Measurements from ENCODE around the gene BPHL. TPM values are rescaled to one million over a fixed set of nuclear protein-coding genes. Genes with fewer than 3 reads are reported as not detected.
"Not testable (repeated sequence)": the region's sequence is repeated elsewhere in the genome, so short reads cannot be mapped to it uniquely, and the experiment has no call there.

Gene BPHL
- total and polyA plus RNA-seq, 4 experiments from 2014 or later = 8.1 to 13.7 (median 10.2) TPM

DNA sequence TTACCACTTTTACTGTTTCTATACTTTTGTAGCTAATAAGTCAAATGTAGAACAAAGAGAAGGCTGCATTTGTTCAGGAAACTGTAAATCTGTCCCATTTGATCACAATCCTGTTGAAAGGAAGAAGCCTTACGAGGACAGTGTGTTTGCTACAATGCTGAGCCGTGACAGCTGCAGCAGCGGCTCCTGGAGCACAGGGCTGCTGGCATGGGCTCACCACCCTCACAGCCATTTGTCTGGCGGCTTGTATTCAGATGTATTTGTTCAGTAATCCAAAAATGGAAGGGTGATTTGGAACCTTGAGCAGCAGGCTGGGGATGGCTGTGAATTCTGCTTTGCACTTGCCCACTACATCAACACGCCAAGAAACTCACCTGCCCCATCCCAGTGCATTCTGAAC lies 33.2 kb downstream of the BPHL start:
- no peaks in the 10 kb centered on the region for H3K27me3 ChIP-seq (ENCODE audit: insufficient read depth, low read length)
- Mint-ChIP-seq H3K4me1 (peaks cover 0 to 8% (median 5%) of the 10 kb centered on the region in 4 donors), H3K4me3 (no peak overlapping the region), H3K27ac (no peak overlapping the region), H3K27me3 (no peaks in the 10 kb centered on the region), H3K36me3 (peaks cover 18 to 27% of the 10 kb centered on the region in 2 donors), H3K9me3 (no peaks in the 10 kb centered on the region)
- DNase-seq = no peak
- CTCF ChIA-PET (ENCODE audit: partially characterized antibody) = no interaction called here
- H3K4me1 ChIP-seq (ENCODE audit: insufficient read depth, low read length) = no peaks in the 10 kb centered on the region
- H3K36me3 ChIP-seq (ENCODE audit: insufficient read depth, low read length) = no peaks in the 10 kb centered on the region
- H3K27ac ChIP-seq (ENCODE audit: low read depth, low read length) = no peak overlapping the region
- no peak overlapping the region for H3K4me3 ChIP-seq (ENCODE audit: low read length in 2 of 2)
- intact Hi-C loops (cut with micrococcal nuclease) = no loop called here
- POLR2A ChIA-PET (ENCODE audit: partially characterized antibody) = no interaction called here
- H3K9me3 ChIP-seq (ENCODE audit: control insufficient read depth in 1 of 2, low read length in 2 of 2) = no peaks in the 10 kb centered on the region

DNA sequence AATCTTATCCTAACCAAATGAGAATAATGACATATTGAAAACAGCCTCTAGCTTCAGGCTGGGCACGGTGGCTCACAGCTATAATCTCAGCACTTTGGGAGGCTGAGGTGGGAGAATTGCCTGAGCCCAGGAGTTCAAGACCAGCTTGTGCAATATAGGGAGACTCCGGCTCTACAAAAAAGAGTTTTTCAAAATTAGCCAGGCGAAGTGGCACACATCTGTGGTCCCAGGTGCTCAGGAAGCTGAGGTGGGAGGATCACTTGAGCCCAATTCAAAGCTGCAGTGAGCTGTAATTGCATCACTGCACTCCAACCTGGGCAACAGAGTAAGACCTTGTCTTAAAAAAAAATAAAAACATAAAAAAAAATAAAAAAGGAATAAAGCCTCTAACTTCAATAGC lies 34.2 kb downstream of the BPHL start:
- intact Hi-C loops (cut with micrococcal nuclease) = no loop called here
- H3K4me1 ChIP-seq (ENCODE audit: insufficient read depth, low read length) = peaks cover under 1% of the 10 kb centered on the region
- no peaks in the 10 kb centered on the region for H3K9me3 ChIP-seq (ENCODE audit: control insufficient read depth in 1 of 2, low read length in 2 of 2)
- no peak for DNase-seq
- ChIA-PET CTCF (ENCODE audit: partially characterized antibody) (interaction anchor here (1.0 to 1.2 kb wide), 2 partner anchors 99 to 580 kb away, joined by 3 read pairs; no protein-coding TSS in a partner anchor), POLR2A (ENCODE audit: partially characterized antibody) (interaction anchor here (1.3 kb wide), 1 partner anchor 9 kb away, joined by 6 read pairs; no protein-coding TSS in a partner anchor)
- no peaks in the 10 kb centered on the region for H3K36me3 ChIP-seq (ENCODE audit: insufficient read depth, low read length)
- Mint-ChIP-seq H3K27me3 (no peaks in the 10 kb centered on the region), H3K36me3 (peaks cover 14 to 23% of the 10 kb centered on the region in 2 donors), H3K9me3 (no peaks in the 10 kb centered on the region), H3K27ac (peak overlapping the region in 2 of 7 donors; percentile 42 to 62), H3K4me1 (peaks cover 2 to 12% (median 8%) of the 10 kb centered on the region in 4 donors), H3K4me3 (no peak overlapping the region)
- H3K27me3 ChIP-seq (ENCODE audit: insufficient read depth, low read length) = no peaks in the 10 kb centered on the region
- H3K27ac ChIP-seq (ENCODE audit: low read depth, low read length) = no peak overlapping the region
- H3K4me3 ChIP-seq (ENCODE audit: low read length in 2 of 2) = no peak overlapping the region

DNA sequence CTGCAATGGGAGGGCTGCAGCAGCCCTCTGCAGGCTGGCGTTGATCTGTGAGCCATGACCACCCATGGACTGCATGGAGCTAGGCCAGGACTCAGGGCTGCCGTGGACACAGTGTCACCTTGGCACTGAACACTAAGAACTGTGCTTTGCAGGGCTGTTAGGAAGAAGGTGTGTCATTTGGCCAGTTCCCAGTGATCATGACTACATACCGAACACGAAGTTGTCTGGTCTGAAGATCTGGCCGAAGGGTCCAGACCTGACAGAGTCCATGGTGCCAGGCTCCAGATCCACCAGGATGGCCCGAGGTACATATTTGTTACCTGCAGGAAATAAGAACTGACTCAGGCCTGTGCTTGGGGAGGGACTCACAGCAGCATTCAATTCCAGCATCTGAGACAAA lies 36.9 kb downstream of the BPHL start:
- CTCF ChIA-PET (ENCODE audit: partially characterized antibody); H3K36me3 ChIP-seq (ENCODE audit: insufficient read depth, low read length); H3K27me3 ChIP-seq (ENCODE audit: insufficient read depth, low read length); H3K9me3 ChIP-seq (ENCODE audit: control insufficient read depth in 1 of 2, low read length in 2 of 2); DNase-seq; H3K27me3 Mint-ChIP-seq; H3K9me3 Mint-ChIP-seq; H3K4me3 ChIP-seq (ENCODE audit: low read length in 2 of 2); H3K27ac ChIP-seq (ENCODE audit: low read depth, low read length); POLR2A ChIA-PET (ENCODE audit: partially characterized antibody); intact Hi-C loops (cut with micrococcal nuclease): not testable (repeated sequence)
- peaks cover 25% of the 10 kb centered on the region for H3K4me1 ChIP-seq (ENCODE audit: insufficient read depth, low read length)
- Mint-ChIP-seq H3K36me3 (peaks cover 14 to 16% of the 10 kb centered on the region in 2 donors), H3K4me3 (peak overlapping the region in 4 of 8 donors; percentile 46 to 59 (median 57)), H3K27ac (peak overlapping the region in 5 of 7 donors; percentile 48 to 86 (median 68)), H3K4me1 (peaks cover 14 to 33% (median 22%) of the 10 kb centered on the region in 4 donors)

DNA sequence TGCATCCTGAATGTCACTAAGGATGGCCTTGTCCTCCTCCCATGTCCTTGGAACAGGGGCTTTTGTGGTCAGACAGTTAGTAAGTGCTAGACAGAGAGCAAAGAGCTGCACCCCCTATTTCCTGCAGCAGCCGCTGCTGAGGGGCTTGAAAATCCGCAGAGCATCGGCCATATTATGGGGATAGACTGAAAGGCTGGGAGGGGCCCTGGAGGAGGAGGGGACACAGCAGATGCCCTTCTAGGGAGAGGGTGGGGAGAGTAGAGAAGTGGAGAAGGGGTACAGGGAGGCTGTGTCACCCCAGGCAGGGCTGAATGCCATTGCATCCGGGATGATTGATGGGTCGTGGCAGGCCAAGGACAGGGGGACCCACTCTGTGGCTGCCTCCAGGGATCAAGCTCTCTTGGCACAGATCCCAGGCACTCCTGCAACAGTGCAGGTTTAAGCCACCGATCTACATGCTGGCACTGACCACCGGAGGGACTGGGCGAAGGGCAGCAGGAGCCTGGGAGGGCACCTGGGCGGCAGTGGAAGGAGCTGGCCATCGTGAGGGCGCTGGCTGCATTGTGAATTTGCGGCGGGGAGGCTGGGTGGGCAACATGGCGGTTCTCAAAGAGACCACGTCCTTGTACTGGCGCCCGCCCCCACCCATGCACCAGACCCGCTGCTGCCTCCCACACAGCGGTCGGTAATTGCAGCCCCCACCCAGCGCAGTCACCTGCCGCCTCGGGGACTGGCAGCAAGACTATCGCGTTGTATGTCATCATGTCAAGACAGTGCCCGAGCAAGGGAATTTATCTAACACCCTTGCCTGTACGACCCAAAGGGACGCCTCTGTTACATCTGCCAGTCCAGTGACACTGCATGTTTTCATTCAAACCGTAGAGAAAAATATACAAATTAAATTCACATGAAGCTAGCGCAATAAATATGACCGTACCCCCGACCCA lies 37.9 kb downstream of the BPHL start:
- ChIA-PET CTCF (ENCODE audit: partially characterized antibody) (interaction anchor here (0.6 to 3.9 kb wide), 20 partner anchors 8 to 576 kb away, joined by 3 to 37 read pairs (median 4); no protein-coding TSS in a partner anchor), POLR2A (ENCODE audit: partially characterized antibody) (interaction anchor here (1.0 to 2.5 kb wide), 11 partner anchors 8 to 167 kb away, joined by 3 to 10 read pairs (median 7); partner anchors contain the start of genes BPHL, PSMG4 and RIPK1)
- not testable (repeated sequence) for H3K36me3 ChIP-seq (ENCODE audit: insufficient read depth, low read length); H3K27me3 ChIP-seq (ENCODE audit: insufficient read depth, low read length); H3K27me3 Mint-ChIP-seq; H3K9me3 ChIP-seq (ENCODE audit: control insufficient read depth in 1 of 2, low read length in 2 of 2); H3K9me3 Mint-ChIP-seq
- H3K36me3 Mint-ChIP-seq = peaks cover 14 to 16% of the 10 kb centered on the region in 2 donors
- peak overlapping the region; percentile 88 to 95 (median 91) for H3K4me3 Mint-ChIP-seq
- H3K4me1 Mint-ChIP-seq = peaks cover 18 to 38% (median 28%) of the 10 kb centered on the region in 4 donors
- H3K4me1 ChIP-seq (ENCODE audit: insufficient read depth, low read length) = peaks cover 30% of the 10 kb centered on the region
- peak in 4 of 5 donors; percentile 20 to 48 (median 35) for DNase-seq
- peak overlapping the region; percentile 49 to 81 for H3K4me3 ChIP-seq (ENCODE audit: low read length in 2 of 2)
- intact Hi-C loops (cut with micrococcal nuclease) = loop anchor here (1.0 to 2.0 kb wide), 6 partner anchors 24 to 102 kb away; partner anchors contain the start of genes BPHL, PSMG4 and RIPK1
- peak overlapping the region; percentile 86 to 96 (median 94) for H3K27ac Mint-ChIP-seq
- peak overlapping the region; percentile 81 for H3K27ac ChIP-seq (ENCODE audit: low read depth, low read length)

DNA sequence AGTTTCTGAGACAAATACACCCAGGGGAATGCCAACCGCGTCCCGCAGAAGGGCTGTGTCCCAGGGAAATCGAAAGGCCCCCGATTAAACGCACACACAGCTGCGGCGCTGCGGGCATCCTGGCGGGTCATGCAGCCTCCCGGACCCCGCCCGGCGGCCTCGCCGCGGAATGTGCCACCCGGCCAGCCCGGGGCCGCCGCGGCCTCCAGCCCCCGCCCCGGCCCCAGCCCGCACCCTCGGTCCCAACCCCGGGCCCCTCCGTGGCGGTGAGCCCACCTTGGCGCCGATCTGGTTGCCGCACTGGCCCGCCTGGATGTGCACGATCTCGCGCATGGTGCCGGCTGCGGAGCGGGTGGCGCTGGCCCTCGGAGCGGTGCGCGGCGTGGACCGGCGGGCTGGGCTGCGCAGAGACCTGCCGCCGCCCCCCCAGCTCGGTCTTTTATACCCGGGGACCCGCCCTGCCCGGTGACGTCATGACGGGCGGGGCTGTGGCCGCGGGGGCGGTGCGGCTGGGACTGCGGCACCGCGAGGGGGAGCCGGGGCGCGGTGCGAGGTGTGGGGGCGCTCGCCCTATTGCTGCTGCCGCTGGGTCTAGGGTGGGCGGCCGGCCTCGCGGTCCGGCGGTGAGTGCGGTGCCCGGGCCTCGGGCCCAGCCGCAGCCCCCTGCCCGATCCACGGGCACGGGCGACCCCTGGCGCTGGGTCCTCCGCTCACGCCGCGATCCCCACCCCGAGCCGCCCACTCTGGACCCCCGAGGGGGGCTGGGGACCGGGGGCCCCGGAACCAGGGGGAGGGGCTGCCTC lies 38.8 kb downstream of the BPHL start, which contains the start of gene TUBB2A:
TSS of gene TUBB2A (minus strand) at position 414 of the 803 bp plus-strand sequence. CDS start at position 333, 81 bp downstream.
- Histone ChIP-seq H3K27me3 (ENCODE audit: insufficient read depth, low read length) (no peaks in the 10 kb centered on the region), H3K4me3 (ENCODE audit: low read length in 2 of 2) (peak within 1 kb of the TSS; percentile 49 to 81), H3K36me3 (ENCODE audit: insufficient read depth, low read length) (no peaks in the 10 kb centered on the region), H3K4me1 (ENCODE audit: insufficient read depth, low read length) (peaks cover 30% of the 10 kb centered on the region), H3K9me3 (ENCODE audit: control insufficient read depth in 1 of 2, low read length in 2 of 2) (no peaks in the 10 kb centered on the region), H3K27ac (ENCODE audit: low read depth, low read length) (peak within 1 kb of the TSS; percentile 81)
- ChIA-PET POLR2A (ENCODE audit: partially characterized antibody) (interaction anchor here (0.5 to 2.5 kb wide), 14 partner anchors 9 to 902 kb away, joined by 3 to 10 read pairs (median 6); partner anchors contain the start of genes BPHL, PSMG4 and RIPK1), CTCF (ENCODE audit: partially characterized antibody) (interaction anchor here (0.6 to 3.9 kb wide), 20 partner anchors 8 to 575 kb away, joined by 3 to 37 read pairs (median 4); no protein-coding TSS in a partner anchor)
- Mint-ChIP-seq H3K27ac (peak within 1 kb of the TSS; percentile 86 to 97 (median 94)), H3K9me3 (no peaks in the 10 kb centered on the region), H3K4me3 (peak within 1 kb of the TSS; percentile 88 to 95 (median 92)), H3K36me3 (peaks cover 14 to 16% of the 10 kb centered on the region in 2 donors), H3K27me3 (no peaks in the 10 kb centered on the region), H3K4me1 (peaks cover 21 to 44% (median 32%) of the 10 kb centered on the region in 4 donors)
- DNase-seq = peak; percentile 83 to 95 (median 91)
- intact Hi-C loops (cut with micrococcal nuclease) = loop anchor here (1.0 to 2.0 kb wide), 5 partner anchors 31 to 101 kb away; partner anchors contain the start of genes BPHL, PSMG4 and RIPK1

DNA sequence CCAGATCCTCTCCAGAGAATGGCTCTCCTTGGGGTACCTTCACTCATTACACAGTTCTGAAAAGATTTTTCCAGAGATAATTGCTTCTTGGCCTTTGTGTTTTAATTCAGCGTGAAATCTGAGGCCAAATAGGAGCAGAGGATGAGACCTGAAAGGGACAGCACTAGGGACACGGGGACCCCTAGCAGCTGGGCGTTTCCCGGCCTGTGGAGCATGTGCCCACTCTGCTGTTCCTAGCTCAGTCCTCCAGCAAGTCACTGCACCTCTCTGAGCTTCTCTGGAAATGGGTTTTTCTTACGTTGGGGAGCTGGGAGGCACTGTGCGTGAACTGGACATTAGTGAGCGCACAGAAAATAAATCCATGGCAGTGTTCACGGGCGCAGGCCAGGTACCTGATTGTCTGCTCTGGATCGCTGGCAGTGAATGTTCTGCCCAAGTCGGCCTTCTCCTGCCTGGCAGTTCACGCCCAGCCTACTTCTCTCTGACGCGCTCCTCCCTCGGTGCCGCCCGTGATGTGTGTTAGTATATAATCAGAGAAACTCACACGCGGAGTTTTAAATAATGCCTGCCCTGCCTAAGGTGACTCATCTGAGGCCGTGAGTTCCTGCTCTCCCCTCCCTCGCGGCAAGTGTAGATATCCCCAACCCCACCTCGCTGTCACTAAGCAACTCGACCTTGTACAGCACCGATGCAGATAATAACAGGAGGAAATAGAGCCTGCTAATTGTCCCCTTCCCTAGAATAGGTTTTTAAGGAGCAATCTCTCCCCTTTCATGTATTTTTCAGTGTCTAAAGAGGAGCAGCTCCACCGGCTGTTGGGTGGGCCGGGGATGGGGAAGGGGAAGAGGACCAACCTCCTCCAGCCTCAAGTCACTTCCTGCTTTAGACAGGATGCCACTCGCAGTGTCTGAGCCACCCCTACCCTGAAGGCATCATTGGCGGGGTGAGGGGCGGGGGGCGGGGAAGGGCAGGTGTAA lies 41.6 kb downstream of the BPHL start:
- peaks cover 29 to 61% (median 41%) of the 10 kb centered on the region in 4 donors for H3K4me1 Mint-ChIP-seq
- Histone ChIP-seq H3K36me3 (ENCODE audit: insufficient read depth, low read length) (no peaks in the 10 kb centered on the region), H3K4me3 (ENCODE audit: low read length in 2 of 2) (no peak overlapping the region), H3K27ac (ENCODE audit: low read depth, low read length) (peak overlapping the region; percentile 61), H3K9me3 (ENCODE audit: control insufficient read depth in 1 of 2, low read length in 2 of 2) (no peaks in the 10 kb centered on the region), H3K27me3 (ENCODE audit: insufficient read depth, low read length) (no peaks in the 10 kb centered on the region), H3K4me1 (ENCODE audit: insufficient read depth, low read length) (peaks cover 36% of the 10 kb centered on the region)
- peak overlapping the region; percentile 86 to 97 (median 93) for H3K27ac Mint-ChIP-seq
- H3K4me3 Mint-ChIP-seq = peak overlapping the region; percentile 43 to 83 (median 72)
- no peaks in the 10 kb centered on the region for H3K9me3 Mint-ChIP-seq
- POLR2A ChIA-PET (ENCODE audit: partially characterized antibody) = interaction anchor here (2.0 kb wide), 1 partner anchor 49 kb away, joined by 4 read pairs; no protein-coding TSS in a partner anchor
- peaks cover 2 to 9% of the 10 kb centered on the region in 2 donors for H3K36me3 Mint-ChIP-seq
- intact Hi-C loops (cut with micrococcal nuclease) = loop anchor here (5.0 kb wide), 3 partner anchors 163 to 857 kb away; partner anchors contain the start of genes NQO2 and SLC22A23
- CTCF ChIA-PET (ENCODE audit: partially characterized antibody) = interaction anchor here (0.7 to 3.9 kb wide), 4 partner anchors 14 to 99 kb away, joined by 4 to 37 read pairs (median 8); partner anchors contain the start of gene PSMG4
- H3K27me3 Mint-ChIP-seq = no peaks in the 10 kb centered on the region
- DNase-seq = peak; percentile 67 to 91 (median 78)

All from CD4-positive, alpha-beta memory T cell (primary cell).